ENCODE data around the gene RAB9A.

RAB9A gene

GRCh38 chrX:13716905-13717304 lies 28.0 kb downstream of the RAB9A start:
- no peak for DNase-seq (ENCODE audit: low read depth in 1 of 2, low spot score in 1 of 2)
- TF ChIP-seq SPI1 (IDR thresholded peaks at IDR 0.05; ENCODE audit: borderline replicate concordance, low read depth), result no peak
- TF ChIP-seq POLR2AphosphoS5 (IDR thresholded peaks at IDR 0.05; ENCODE audit: low read depth), result no peak
- TF ChIP-seq REST (IDR thresholded peaks at IDR 0.05; ENCODE audit: insufficient replicate concordance, low read depth), result no peak
- TF ChIP-seq GABPA (IDR thresholded peaks at IDR 0.05; ENCODE audit: low read depth), result no peak
- no peak for TF ChIP-seq CTCF (IDR thresholded peaks at IDR 0.05; ENCODE audit: insufficient read depth, low read length)
- no peaks in the 10 kb centered on the region for H3K27me3 ChIP-seq (ENCODE audit: insufficient read depth, poor library complexity, severe bottlenecking)

DNA sequence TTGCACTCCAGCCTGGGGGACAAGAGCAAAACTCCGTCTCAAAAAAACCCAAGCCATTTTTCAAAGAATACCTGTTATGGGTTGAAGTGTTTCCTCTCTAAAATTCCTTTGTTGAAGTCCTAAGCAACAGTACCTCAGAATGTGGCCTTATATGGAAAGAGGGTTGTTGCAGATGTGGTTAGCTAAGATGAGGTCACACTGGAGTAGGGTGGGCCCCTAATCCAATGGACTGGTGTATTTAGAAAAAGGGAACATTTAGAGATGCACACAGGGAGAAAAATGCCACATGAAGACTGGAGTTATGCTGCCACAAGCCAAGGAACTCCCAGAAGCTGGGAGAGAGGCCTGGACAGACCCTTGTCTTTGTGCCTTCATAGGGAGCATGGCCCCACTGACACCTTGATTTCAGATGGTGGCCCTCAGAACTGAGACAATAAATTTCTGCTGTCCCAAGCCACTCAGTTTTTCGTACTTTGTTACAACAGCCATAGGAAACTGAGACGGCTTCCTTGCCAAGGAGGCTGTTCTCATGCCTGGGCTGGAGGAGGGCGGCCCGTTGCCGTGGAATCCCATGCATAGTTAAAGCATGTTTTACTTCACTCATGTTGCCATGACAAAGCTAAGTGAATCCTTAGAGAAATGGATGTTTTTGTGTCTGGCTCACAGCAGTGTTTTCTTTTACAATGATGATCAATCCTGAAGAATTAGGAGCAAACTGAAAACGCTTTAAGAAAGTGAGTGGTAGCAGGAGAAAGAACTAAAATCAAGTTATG lies 29.0 kb downstream of the RAB9A start:
- TF ChIP-seq GABPA (IDR thresholded peaks at IDR 0.05; ENCODE audit: low read depth) (no peak), POLR2AphosphoS5 (IDR thresholded peaks at IDR 0.05; ENCODE audit: low read depth) (no peak), REST (IDR thresholded peaks at IDR 0.05; ENCODE audit: insufficient replicate concordance, low read depth) (no peak), SPI1 (IDR thresholded peaks at IDR 0.05; ENCODE audit: borderline replicate concordance, low read depth) (no peak), CTCF (IDR thresholded peaks at IDR 0.05; ENCODE audit: insufficient read depth, low read length) (no peak)
- no peaks in the 10 kb centered on the region for H3K27me3 ChIP-seq (ENCODE audit: insufficient read depth, poor library complexity, severe bottlenecking)
- H3K4me3 ChIP-seq (replicated peaks; ENCODE audit: insufficient read depth, low read length), result no peak overlapping the region
- DNase-seq (ENCODE audit: low read depth in 1 of 2, low spot score in 1 of 2), result no peak
- H3K27ac ChIP-seq (replicated peaks), result no peak overlapping the region

More at GRCh38 chrX:13716905-13717304, 28.0 kb downstream of the RAB9A start:
- H3K4me3 ChIP-seq (replicated peaks; ENCODE audit: insufficient read depth, low read length), result no peak overlapping the region
- no peak overlapping the region for H3K27ac ChIP-seq (replicated peaks)

GRCh38 chrX:13719192-13719856 lies 30.4 kb downstream of the RAB9A start:
- TF ChIP-seq REST (IDR thresholded peaks at IDR 0.05; ENCODE audit: insufficient replicate concordance, low read depth), result no peak
- TF ChIP-seq GABPA (IDR thresholded peaks at IDR 0.05; ENCODE audit: low read depth), result no peak
- no peak for TF ChIP-seq CTCF (IDR thresholded peaks at IDR 0.05; ENCODE audit: insufficient read depth, low read length)
- no peak for TF ChIP-seq SPI1 (IDR thresholded peaks at IDR 0.05; ENCODE audit: borderline replicate concordance, low read depth)
- no peak for TF ChIP-seq POLR2AphosphoS5 (IDR thresholded peaks at IDR 0.05; ENCODE audit: low read depth)
- no peak overlapping the region for H3K27ac ChIP-seq (replicated peaks)
- no peak for DNase-seq (ENCODE audit: low read depth in 1 of 2, low spot score in 1 of 2)
- H3K4me3 ChIP-seq (replicated peaks; ENCODE audit: insufficient read depth, low read length), result no peak overlapping the region
- H3K27me3 ChIP-seq (ENCODE audit: insufficient read depth, poor library complexity, severe bottlenecking), result no peaks in the 10 kb centered on the region

Data from HL-60 (cell line).